Ammon's horn (tissue), 1 donor: ENCODE data around the gene EFNA2.
"Not testable (repeated sequence)": the region's sequence is repeated elsewhere in the genome, so short reads cannot be mapped to it uniquely, and the experiment has no call there.

ENCODE experiments used
- DNase-seq: peaks from one replicate; pipeline ENCODE4 v3.0.0-alpha.2; 2016; ENCODE audit warnings: low spot score

The EFNA2 gene

GRCh38 chr19:1285737-1286360 lies at the start of gene EFNA2:
Gene EFNA2, plus strand, starts transcription at chr19:1285873. Its CDS starts 296 bp downstream, at chr19:1286169.
- DNase-seq = no peak

GRCh38 chr19:1236576-1236975 lies 49.1 kb upstream of the EFNA2 start:
- DNase-seq = no peak

- no peak for DNase-seq
Observed at GRCh38 chr19:1237027-1237659, 48.5 kb upstream of the EFNA2 start.

GRCh38 chr19:1237754-1238368 lies 47.8 kb upstream of the EFNA2 start, which contains the start of gene CBARP:
Gene CBARP, minus strand, starts transcription at chr19:1238005. Its CDS starts 1,905 bp downstream, at chr19:1236100.
- DNase-seq = no peak

GRCh38 chr19:1238369-1239303 lies 47.0 kb upstream of the EFNA2 start:
- no peak for DNase-seq

- DNase-seq = no peak
Observed at GRCh38 chr19:1239420-1239795, 46.3 kb upstream of the EFNA2 start.

GRCh38 chr19:1239796-1240737 lies 45.6 kb upstream of the EFNA2 start:
- DNase-seq = peak; percentile 92

- no peak for DNase-seq
Observed at GRCh38 chr19:1240925-1241324, 44.7 kb upstream of the EFNA2 start.

- peak; percentile 97 for DNase-seq
Observed at GRCh38 chr19:1241417-1242095, 44.1 kb upstream of the EFNA2 start, which contains the start of gene ATP5F1D. Gene ATP5F1D, plus strand, starts transcription at chr19:1241751. Its CDS starts 100 bp downstream, at chr19:1241851.

- DNase-seq = peak; percentile 89
Observed at GRCh38 chr19:1243768-1244692, 41.6 kb upstream of the EFNA2 start.

GRCh38 chr19:1244693-1245451 lies 40.8 kb upstream of the EFNA2 start:
- DNase-seq = no peak

- peak; percentile 10 for DNase-seq
Observed at GRCh38 chr19:1245494-1246264, 40.0 kb upstream of the EFNA2 start.

- DNase-seq = not testable (repeated sequence)
Observed at GRCh38 chr19:1246265-1247087, 39.2 kb upstream of the EFNA2 start.

- DNase-seq = no peak
Observed at GRCh38 chr19:1247748-1248138, 37.9 kb upstream of the EFNA2 start.

GRCh38 chr19:1248139-1248785 lies 37.4 kb upstream of the EFNA2 start, which contains the start of gene MIDN:
Gene MIDN, plus strand, starts transcription at chr19:1248583. Its CDS starts 1,714 bp downstream, at chr19:1250297.
- DNase-seq = peak; percentile 77

- peak; percentile 73 for DNase-seq
Observed at GRCh38 chr19:1248786-1249297, 36.8 kb upstream of the EFNA2 start.
